ENCODE data around the gene NACC2. TPM values are rescaled to one million over a fixed set of nuclear protein-coding genes. Genes with fewer than 3 reads are reported as not detected.

The NACC2 gene
- total RNA-seq, 4 donors from 2014 or later = 26.0 to 51.7 (median 43.5) TPM

DNA sequence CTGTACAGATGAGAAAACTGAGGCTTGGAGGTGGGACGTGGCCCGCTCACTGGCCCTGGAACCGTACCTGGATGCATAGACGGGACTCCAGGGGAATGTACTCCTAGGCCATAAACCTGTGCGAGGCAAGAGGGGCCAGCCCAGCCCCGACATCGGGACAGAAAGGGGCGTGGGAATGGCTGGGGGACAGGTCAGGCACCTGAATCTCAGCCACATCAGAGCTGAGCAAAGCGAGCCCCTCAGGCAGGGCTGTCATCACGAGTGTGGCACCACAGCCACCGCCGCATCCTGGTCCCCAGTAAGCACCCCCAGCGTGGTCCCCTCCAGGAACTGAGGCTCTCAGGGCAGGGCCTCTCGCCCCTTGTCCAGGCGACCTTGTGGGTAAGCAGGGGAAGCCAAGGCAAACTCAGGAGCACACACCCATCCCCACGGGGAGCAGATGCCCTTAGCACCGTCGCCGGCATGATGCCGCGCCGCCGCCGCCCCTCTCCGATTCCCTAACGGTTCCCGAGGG, 16.5 kb downstream of the NACC2 start:
- intact Hi-C loops (cut with DNase I; ENCODE audit: low total_unique reads) (no loop called here), in situ Hi-C loops (cut with MboI; ENCODE audit: low sequenced_read_pairs in 4 of 4) (no loop called here)
- H3K4me1 ChIP-seq = peaks cover 41 to 51% of the 10 kb centered on the region in 2 donors
- no peak overlapping the region for H3K4me3 ChIP-seq
- H3K27me3 ChIP-seq = no peaks in the 10 kb centered on the region
- peak overlapping the region; percentile 67 to 79 (median 74) for H3K27ac ChIP-seq
- no peak for TF ChIP-seq POLR2A (IDR thresholded peaks at IDR 0.05)
- TF ChIP-seq, protein P1, sequence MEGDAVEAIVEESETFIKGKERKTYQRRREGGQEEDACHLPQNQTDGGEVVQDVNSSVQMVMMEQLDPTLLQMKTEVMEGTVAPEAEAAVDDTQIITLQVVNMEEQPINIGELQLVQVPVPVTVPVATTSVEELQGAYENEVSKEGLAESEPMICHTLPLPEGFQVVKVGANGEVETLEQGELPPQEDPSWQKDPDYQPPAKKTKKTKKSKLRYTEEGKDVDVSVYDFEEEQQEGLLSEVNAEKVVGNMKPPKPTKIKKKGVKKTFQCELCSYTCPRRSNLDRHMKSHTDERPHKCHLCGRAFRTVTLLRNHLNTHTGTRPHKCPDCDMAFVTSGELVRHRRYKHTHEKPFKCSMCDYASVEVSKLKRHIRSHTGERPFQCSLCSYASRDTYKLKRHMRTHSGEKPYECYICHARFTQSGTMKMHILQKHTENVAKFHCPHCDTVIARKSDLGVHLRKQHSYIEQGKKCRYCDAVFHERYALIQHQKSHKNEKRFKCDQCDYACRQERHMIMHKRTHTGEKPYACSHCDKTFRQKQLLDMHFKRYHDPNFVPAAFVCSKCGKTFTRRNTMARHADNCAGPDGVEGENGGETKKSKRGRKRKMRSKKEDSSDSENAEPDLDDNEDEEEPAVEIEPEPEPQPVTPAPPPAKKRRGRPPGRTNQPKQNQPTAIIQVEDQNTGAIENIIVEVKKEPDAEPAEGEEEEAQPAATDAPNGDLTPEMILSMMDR (IDR thresholded peaks at IDR 0.05 in 4 of 5, conservative IDR thresholded peaks at IDR 0.05 in 1 of 5) = no peak
- peak in 1 of 2 donors; percentile 5 for DNase-seq
- peaks cover 0 to 4% of the 10 kb centered on the region in 2 donors for H3K36me3 ChIP-seq
- no peaks in the 10 kb centered on the region for H3K9me3 ChIP-seq
- ATAC-seq = no peak

DNA sequence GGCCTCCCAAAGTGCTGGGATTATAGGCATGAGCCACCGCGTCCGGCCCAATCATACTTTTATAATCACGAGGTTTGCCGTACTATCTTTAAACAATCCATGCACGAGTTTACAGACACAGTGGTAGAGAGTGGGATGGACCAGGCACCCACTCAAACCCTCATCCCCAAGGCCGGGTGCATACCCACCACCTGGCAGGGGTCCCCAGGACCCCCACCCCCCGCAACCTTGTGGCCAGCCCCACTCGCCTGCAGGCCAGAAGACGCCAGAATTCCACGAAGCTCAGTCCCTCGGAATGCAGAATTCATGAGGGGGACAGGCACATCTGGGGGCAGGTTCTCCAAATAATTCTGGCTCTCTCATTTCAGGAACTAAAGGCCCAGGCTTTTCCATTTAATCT, 17.1 kb downstream of the NACC2 start:
- intact Hi-C loops (cut with DNase I; ENCODE audit: low total_unique reads) = no loop called here
- no peak for DNase-seq
- in situ Hi-C loops (cut with MboI; ENCODE audit: low sequenced_read_pairs in 4 of 4) = no loop called here

DNA sequence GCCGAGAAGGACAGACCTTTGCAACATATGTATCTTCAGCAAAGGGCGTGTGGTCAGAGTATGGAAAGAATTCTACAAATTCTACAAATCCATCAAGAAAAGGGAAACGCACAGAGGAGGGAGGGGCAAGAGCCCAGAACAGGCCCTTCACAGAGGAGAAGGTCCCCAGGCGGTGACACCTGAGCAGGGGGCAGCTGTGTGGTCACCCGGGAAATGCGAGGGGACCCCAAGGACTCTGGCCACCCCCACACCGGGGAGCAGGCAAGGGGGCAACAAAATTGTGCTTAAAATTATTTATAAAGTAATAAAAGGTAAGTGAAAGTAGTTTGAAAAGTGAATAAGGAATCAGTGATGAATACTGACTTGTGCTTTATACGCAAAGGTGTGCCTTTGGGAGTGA, 17.6 kb downstream of the NACC2 start:
- ATAC-seq (no peak), DNase-seq (no peak)
- no peaks in the 10 kb centered on the region for H3K27me3 ChIP-seq
- in situ Hi-C loops (cut with MboI; ENCODE audit: low sequenced_read_pairs in 4 of 4) = no loop called here
- TF ChIP-seq, protein P1 (IDR thresholded peaks at IDR 0.05 in 4 of 5, conservative IDR thresholded peaks at IDR 0.05 in 1 of 5) = no peak
- no peak for TF ChIP-seq POLR2A (IDR thresholded peaks at IDR 0.05)
- intact Hi-C loops (cut with DNase I; ENCODE audit: low total_unique reads) = no loop called here
- H3K4me3 ChIP-seq = no peak overlapping the region
- no peaks in the 10 kb centered on the region for H3K9me3 ChIP-seq
- no peak overlapping the region for H3K27ac ChIP-seq
- peaks cover 34 to 40% of the 10 kb centered on the region in 2 donors for H3K4me1 ChIP-seq
- no peaks in the 10 kb centered on the region for H3K36me3 ChIP-seq

More for the DNA sequence above, 17.1 kb downstream of the NACC2 start:
- H3K27ac ChIP-seq = peak overlapping the region in 2 of 4 donors; percentile 75 to 79
- H3K4me1 ChIP-seq = peaks cover 39 to 46% of the 10 kb centered on the region in 2 donors
- H3K36me3 ChIP-seq = no peaks in the 10 kb centered on the region
- no peak for ATAC-seq
- H3K9me3 ChIP-seq = no peaks in the 10 kb centered on the region
- H3K27me3 ChIP-seq = no peaks in the 10 kb centered on the region
- TF ChIP-seq, protein P1 (IDR thresholded peaks at IDR 0.05 in 4 of 5, conservative IDR thresholded peaks at IDR 0.05 in 1 of 5) = no peak
- TF ChIP-seq POLR2A (IDR thresholded peaks at IDR 0.05) = no peak
- no peak overlapping the region for H3K4me3 ChIP-seq

DNA sequence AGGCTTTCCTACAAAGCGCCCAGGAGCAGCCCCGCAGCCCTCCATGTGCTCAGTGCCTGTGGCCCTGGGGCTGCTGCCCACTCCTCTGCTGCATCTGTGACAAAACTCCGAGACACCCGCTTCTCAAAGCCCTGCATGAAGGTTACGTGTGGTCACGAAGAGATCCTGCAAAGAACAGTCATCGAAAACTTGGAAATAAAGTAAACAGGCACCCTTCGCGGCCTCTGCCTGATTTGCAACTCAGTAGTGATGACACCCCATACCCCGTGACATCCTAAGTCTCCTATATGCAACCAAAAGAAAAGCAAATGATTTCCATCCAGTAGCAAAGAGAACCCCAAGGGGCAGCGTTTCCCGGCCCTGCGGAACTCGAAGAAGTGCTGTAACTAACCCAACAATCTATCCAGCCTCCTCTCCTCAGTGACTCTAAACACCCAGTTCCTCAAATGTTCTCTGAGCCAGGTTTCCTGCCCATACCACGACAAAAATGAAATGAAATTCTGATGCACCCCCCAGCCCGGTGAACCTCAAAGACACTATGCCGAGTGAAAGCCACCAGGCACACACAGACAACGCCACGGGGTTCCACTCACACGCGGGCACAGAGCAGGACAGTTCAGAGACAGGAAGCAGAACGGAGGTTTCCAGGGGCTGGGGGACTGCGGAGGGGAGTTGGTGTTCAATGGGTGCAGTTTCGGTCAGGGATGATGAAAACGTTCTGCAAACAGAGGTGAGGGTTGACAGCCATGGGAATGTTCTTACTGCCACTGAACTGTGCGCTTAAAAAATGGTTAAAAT, 19.0 kb downstream of the NACC2 start:
- intact Hi-C loops (cut with DNase I; ENCODE audit: low total_unique reads) (no loop called here), in situ Hi-C loops (cut with MboI; ENCODE audit: low sequenced_read_pairs in 4 of 4) (no loop called here)
- Histone ChIP-seq H3K4me3 (no peak overlapping the region), H3K9me3 (no peaks in the 10 kb centered on the region), H3K4me1 (peaks cover 20 to 26% of the 10 kb centered on the region in 2 donors), H3K36me3 (no peaks in the 10 kb centered on the region), H3K27me3 (no peaks in the 10 kb centered on the region), H3K27ac (no peak overlapping the region)
- TF ChIP-seq, protein P1 (IDR thresholded peaks at IDR 0.05 in 4 of 5, conservative IDR thresholded peaks at IDR 0.05 in 1 of 5) = no peak
- no peak for TF ChIP-seq POLR2A (IDR thresholded peaks at IDR 0.05)
- ATAC-seq (no peak), DNase-seq (peak in 1 of 2 donors; percentile 11)

Data from gastrocnemius medialis (tissue), 4 donors.